ENCODE measurements around the gene SLC17A4.

GRCh38 chr6:25830458-25830857 lies 75.9 kb downstream of the SLC17A4 start:
- TF ChIP-seq CTCF (IDR thresholded peaks at IDR 0.05) (no peak), POLR2AphosphoS5 (IDR thresholded peaks at IDR 0.05) (no peak)
